OCI-LY7 (cell line): ENCODE measurements around the gene NDUFA1. TPM values are rescaled to one million over a fixed set of nuclear protein-coding genes. Genes with fewer than 3 reads are reported as not detected.

Experiments used
- BruUV-seq: library from RNA; stranded (reverse); fragments of 400-500 nt; replicated peaks from 2 replicates; lab custom pipeline; 2021; lab: Mats Ljungman, UMichigan
- CTCF ChIA-PET: fragments of 300-600 bp; sonication (Branson Sonifier 250); formaldehyde crosslinking; loops from one replicate; lab custom pipeline; 2022; ENCODE audit warnings: antibody characterized with exemption; ENCODE audit not compliant: unreplicated experiment; lab: Charles Lee
- POLR2A ChIA-PET: fragments of 300-600 bp; sonication (Branson Sonifier 250); formaldehyde crosslinking; loops from one replicate; lab custom pipeline; 2022; ENCODE audit warnings: antibody characterized with exemption; lab: Charles Lee
- DNase-seq: peaks from one replicate; pipeline ENCODE4 v3.0.0-alpha.2; 2015; ENCODE audit warnings: low spot score
- H2AFZ ChIP-seq: fragments of 200-600 bp; sonication (generic), shearing (Covaris generic); 2 replicates; pipeline ENCODE4 v1.6.1; 2014; ENCODE audit warnings: mild to moderate bottlenecking, antibody characterized with exemption, low read length, moderate library complexity
- H3K27ac ChIP-seq: fragments of 200-600 bp; sonication (generic); 2 replicates; pipeline ENCODE4 v1.5.1; 2014; ENCODE audit warnings: mixed run types, low read depth, mild to moderate bottlenecking, moderate library complexity, low read length, inconsistent platforms; ENCODE audit not compliant: poor library complexity, severe bottlenecking
- H3K36me3 ChIP-seq: fragments of 200-600 bp; sonication (generic); 2 replicates; pipeline ENCODE4 v1.6.1; 2014; ENCODE audit warnings: mild to moderate bottlenecking, antibody characterized with exemption, low read length, moderate library complexity, mixed read lengths; ENCODE audit not compliant: insufficient read depth
- H3K4me1 ChIP-seq: fragments of 200-600 bp; sonication (generic); 2 replicates; pipeline ENCODE4 v1.5.1; 2014; ENCODE audit warnings: mild to moderate bottlenecking, low read length; ENCODE audit not compliant: insufficient read depth, poor library complexity, severe bottlenecking
- H3K4me2 ChIP-seq: fragments of 200-600 bp; sonication (generic); 2 replicates; pipeline ENCODE4 v1.6.1; 2014; ENCODE audit warnings: mild to moderate bottlenecking, low read length
- H3K4me3 ChIP-seq: fragments of 200-600 bp; sonication (generic); 2 replicates; pipeline ENCODE4 v1.5.1; 2014; ENCODE audit warnings: mild to moderate bottlenecking, low read depth, low read length; ENCODE audit not compliant: poor library complexity, severe bottlenecking
- H3K79me2 ChIP-seq: fragments of 200-600 bp; sonication (generic); 2 replicates; pipeline ENCODE4 v1.6.1; 2016; ENCODE audit warnings: low read depth, mild to moderate bottlenecking, low read length, moderate library complexity, mixed read lengths; ENCODE audit not compliant: insufficient read depth
- H3K9me2 ChIP-seq: fragments of 200-600 bp; sonication (generic); 2 replicates; pipeline ENCODE4 v1.6.1; 2016; ENCODE audit warnings: mild to moderate bottlenecking, low read length, mixed read lengths; ENCODE audit not compliant: insufficient read depth
- H3K9me3 ChIP-seq: fragments of 200-600 bp; sonication (generic); 2 replicates; pipeline ENCODE4 v1.6.1; 2014; ENCODE audit warnings: mild to moderate bottlenecking, mixed run types, low read length, mixed read lengths
- H4K20me1 ChIP-seq: fragments of 200-600 bp; sonication (generic); 2 replicates; pipeline ENCODE4 v1.6.1; 2014; ENCODE audit warnings: mild to moderate bottlenecking, antibody characterized with exemption, low read length, moderate library complexity, mixed read lengths; ENCODE audit not compliant: insufficient read depth
- CTCF ChIP-seq: fragments of 200-600 bp; sonication (generic); conservative IDR thresholded peaks from 2 replicates; pipeline ENCODE4 v1.5.1; 2014; ENCODE audit warnings: mild to moderate bottlenecking, antibody characterized with exemption, low read length, moderate library complexity, mixed read lengths
- EZH2phosphoT487 ChIP-seq: fragments of 200-600 bp; sonication (generic); IDR thresholded peaks from 2 replicates; pipeline ENCODE4 v1.6.1; 2018; ENCODE audit warnings: low read depth, borderline replicate concordance, mild to moderate bottlenecking, mixed run types, antibody characterized with exemption, low read length, moderate library complexity, mixed read lengths
- intact Hi-C: fragments of 100-400 bp; cut with micrococcal nuclease; formaldehyde crosslinking; loops from one replicate; pipeline ENCODE4 v1.10.0; 2022; ENCODE audit not compliant: unreplicated experiment
- total RNA-seq, 2 experiments: library from RNA; depleted of rRNA in 1 of 2; stranded (reverse); fragments of >200 nt in 1 of 2; shearing (Covaris generic) in 1 of 2; gene quantifications; 2 replicates each; pipeline ENCODE4 v1.2.3, GENCODE V29; 2014 to 2022

Gene NDUFA1
- total RNA-seq, 2 experiments from 2014 or later: 61.3 to 86.3 TPM

GRCh38 chrX:119852382-119853353, 19.0 kb upstream of the NDUFA1 start, which contains the start of gene UPF3B:
UPF3B (minus strand) TSS chrX:119852963; CDS start chrX:119852928, 35 bp downstream.
- peak within 1 kb of the TSS; percentile 87 for H3K4me2 ChIP-seq
- no peaks in the 10 kb centered on the region for H3K9me3 ChIP-seq
- POLR2A ChIA-PET: interaction anchor here (0.6 to 1.6 kb wide), 10 partner anchors 10 to 94 kb away, joined by 3 to 14 read pairs (median 3); partner anchors contain the start of genes NDUFA1, RNF113A, RPL39 and SOWAHD
- DNase-seq: peak; percentile 98
- H2AFZ ChIP-seq: peak within 1 kb of the TSS; percentile 76
- peaks cover 18% of the 10 kb centered on the region for H3K79me2 ChIP-seq
- no peak for TF ChIP-seq CTCF
- no peak for TF ChIP-seq EZH2phosphoT487
- no TSS peak for BruUV-seq
- H3K27ac ChIP-seq: peak within 1 kb of the TSS; percentile 44
- CTCF ChIA-PET: interaction anchor here (0.5 kb wide), 1 partner anchor 18 kb away, joined by 3 read pairs; no protein-coding TSS in a partner anchor
- H3K36me3 ChIP-seq: peaks cover 40% of the 10 kb centered on the region
- no peaks in the 10 kb centered on the region for H3K9me2 ChIP-seq
- H3K4me3 ChIP-seq: peak within 1 kb of the TSS; percentile 96
- intact Hi-C loops: loop anchor here (2.0 to 5.0 kb wide), 2 partner anchors 18 to 60 kb away; partner anchors contain the start of genes NDUFA1, RNF113A and RPL39
- peaks cover 15% of the 10 kb centered on the region for H3K4me1 ChIP-seq
- H4K20me1 ChIP-seq: no peaks in the 10 kb centered on the region

GRCh38 chrX:119853444-119853843, 18.2 kb upstream of the NDUFA1 start:
- Histone ChIP-seq H3K4me2 (peak overlapping the region; percentile 80), H3K9me3 (no peaks in the 10 kb centered on the region), H3K79me2 (peaks cover 18% of the 10 kb centered on the region), H3K4me1 (peaks cover 15% of the 10 kb centered on the region), H3K27ac (no peak overlapping the region), H3K4me3 (peak overlapping the region; percentile 96), H3K36me3 (peaks cover 32% of the 10 kb centered on the region), H2AFZ (peak overlapping the region; percentile 76), H4K20me1 (no peaks in the 10 kb centered on the region), H3K9me2 (no peaks in the 10 kb centered on the region)
- TF ChIP-seq CTCF (no peak), EZH2phosphoT487 (no peak)
- ChIA-PET POLR2A (interaction anchor here (0.6 to 1.6 kb wide), 8 partner anchors 9 to 95 kb away, joined by 3 to 14 read pairs (median 3); partner anchors contain the start of genes NDUFA1, RNF113A and SOWAHD), CTCF (interaction anchor here (0.5 kb wide), 1 partner anchor 17 kb away, joined by 3 read pairs; no protein-coding TSS in a partner anchor)
- no peak for DNase-seq
- no TSS peak for BruUV-seq
- intact Hi-C loops: loop anchor here (2.0 to 5.0 kb wide), 2 partner anchors 17 to 61 kb away; partner anchors contain the start of genes NDUFA1, RNF113A and RPL39
